Loucy (cell line): Measurements from ENCODE around the gene GABBR1.

Experiments used
- H2AFZ ChIP-seq: fragments of 200-600 bp; sonication (generic); 2 replicates; pipeline ENCODE4 v1.6.0; 2016; ENCODE audit warnings: antibody characterized with exemption, mild to moderate bottlenecking, low read length, moderate library complexity
- H3F3A ChIP-seq: fragments of 200-600 bp; 2 replicates; pipeline ENCODE4 v1.6.0; 2016; ENCODE audit warnings: antibody characterized with exemption, low read depth, mild to moderate bottlenecking
- H3K27me3 ChIP-seq: fragments of 200-600 bp; sonication (generic); 2 replicates; pipeline ENCODE4 v1.6.1; 2014; ENCODE audit warnings: low read length, mild to moderate bottlenecking; ENCODE audit not compliant: insufficient read depth, poor library complexity, severe bottlenecking
- H3K36me3 ChIP-seq: fragments of 200-600 bp; sonication (generic); 2 replicates; pipeline ENCODE4 v1.6.1; 2016; ENCODE audit warnings: low read length; ENCODE audit not compliant: insufficient read depth
- H3K4me1 ChIP-seq: fragments of 200-600 bp; sonication (generic); 2 replicates; pipeline ENCODE4 v1.5.1; 2014; ENCODE audit warnings: low read length, mild to moderate bottlenecking; ENCODE audit not compliant: insufficient read depth, poor library complexity, severe bottlenecking
- H3K4me2 ChIP-seq: fragments of 200-600 bp; sonication (generic); 2 replicates; pipeline ENCODE4 v1.6.0; 2014; ENCODE audit warnings: antibody characterized with exemption, low read length, low read depth, mild to moderate bottlenecking; ENCODE audit not compliant: poor library complexity, severe bottlenecking
- H3K4me3 ChIP-seq: fragments of 200-600 bp; sonication (generic); 2 replicates; pipeline ENCODE4 v1.5.1; 2014; ENCODE audit warnings: low read length, mild to moderate bottlenecking, mixed read lengths; ENCODE audit not compliant: poor library complexity, severe bottlenecking
- H3K79me2 ChIP-seq: fragments of 200-600 bp; sonication (generic); 2 replicates; pipeline ENCODE4 v1.6.1; 2014; ENCODE audit warnings: low read length; ENCODE audit not compliant: insufficient read depth
- H3K9ac ChIP-seq: fragments of 200-600 bp; sonication (generic); 2 replicates; pipeline ENCODE4 v1.6.0; 2014; ENCODE audit warnings: mild to moderate bottlenecking, low read depth, low read length, moderate library complexity; ENCODE audit not compliant: poor library complexity, severe bottlenecking
- H3K9me2 ChIP-seq: fragments of 200-600 bp; sonication (generic); replicated peaks from 2 replicates; pipeline ENCODE4 v1.6.1; 2016; ENCODE audit warnings: low read depth, low read length, mixed read lengths
- H3K9me3 ChIP-seq: fragments of 200-600 bp; sonication (generic); 2 replicates; pipeline ENCODE4 v1.6.1; 2014; ENCODE audit warnings: mild to moderate bottlenecking, antibody characterized with exemption, low read length, low read depth; ENCODE audit not compliant: insufficient read depth
- H4K20me1 ChIP-seq: fragments of 200-600 bp; sonication (generic); 2 replicates; pipeline ENCODE4 v1.6.0; 2014; ENCODE audit warnings: antibody characterized with exemption, low read length, mild to moderate bottlenecking; ENCODE audit not compliant: insufficient read depth, poor library complexity, severe bottlenecking
- CTCF ChIP-seq: fragments of 200-600 bp; sonication (generic); conservative IDR thresholded peaks from 2 replicates; pipeline ENCODE4 v1.5.1; 2014; ENCODE audit warnings: mild to moderate bottlenecking, antibody characterized with exemption, low read length
- EZH2phosphoT487 ChIP-seq: fragments of 200-600 bp; IDR thresholded peaks from 2 replicates; pipeline ENCODE4 v1.6.1; 2018; ENCODE audit warnings: antibody characterized with exemption, mild to moderate bottlenecking, moderate library complexity, borderline replicate concordance

Gene GABBR1

GRCh38 chr6:29620630-29621029 is 12.4 kb downstream of the GABBR1 start:
- Histone ChIP-seq H3K4me2 (no peak overlapping the region), H3K9me3 (no peaks in the 10 kb centered on the region), H4K20me1 (no peaks in the 10 kb centered on the region), H2AFZ (no peak overlapping the region), H3K79me2 (no peaks in the 10 kb centered on the region), H3F3A (no peaks in the 10 kb centered on the region), H3K36me3 (no peaks in the 10 kb centered on the region), H3K9me2 (no peaks in the 10 kb centered on the region), H3K4me3 (no peak overlapping the region), H3K4me1 (no peaks in the 10 kb centered on the region), H3K9ac (no peak overlapping the region), H3K27me3 (no peaks in the 10 kb centered on the region)
- TF ChIP-seq EZH2phosphoT487 (no peak), CTCF (no peak)

- Histone ChIP-seq H3K9ac (no peak overlapping the region), H3K9me2 (no peaks in the 10 kb centered on the region), H3K79me2 (no peaks in the 10 kb centered on the region), H3K4me1 (no peaks in the 10 kb centered on the region), H2AFZ (no peak overlapping the region), H3K4me3 (no peak overlapping the region), H3F3A (no peaks in the 10 kb centered on the region), H4K20me1 (no peaks in the 10 kb centered on the region), H3K36me3 (no peaks in the 10 kb centered on the region), H3K27me3 (no peaks in the 10 kb centered on the region), H3K9me3 (no peaks in the 10 kb centered on the region), H3K4me2 (no peak overlapping the region)
- TF ChIP-seq EZH2phosphoT487 (no peak), CTCF (no peak)
Measured at GRCh38 chr6:29619578-29620160, 13.3 kb downstream of the GABBR1 start.

GRCh38 chr6:29617782-29618554 is 15.0 kb downstream of the GABBR1 start:
- no peak overlapping the region for H2AFZ ChIP-seq
- no peaks in the 10 kb centered on the region for H3K36me3 ChIP-seq
- H3K4me3 ChIP-seq = no peak overlapping the region
- no peaks in the 10 kb centered on the region for H3K9me3 ChIP-seq
- H3F3A ChIP-seq = no peaks in the 10 kb centered on the region
- H3K9me2 ChIP-seq = no peaks in the 10 kb centered on the region
- no peaks in the 10 kb centered on the region for H3K79me2 ChIP-seq
- no peaks in the 10 kb centered on the region for H4K20me1 ChIP-seq
- TF ChIP-seq EZH2phosphoT487 (no peak), CTCF (peak; percentile 69)
- no peaks in the 10 kb centered on the region for H3K27me3 ChIP-seq
- H3K4me2 ChIP-seq = no peak overlapping the region
- no peak overlapping the region for H3K9ac ChIP-seq
- H3K4me1 ChIP-seq = no peaks in the 10 kb centered on the region
